ENCODE data around the gene SDHAF2. TPM values are rescaled to one million over a fixed set of nuclear protein-coding genes. Genes with fewer than 3 reads are reported as not detected.

SDHAF2 gene
- total RNA-seq, 1 donor from 2014 or later = 53.0 TPM

GRCh38 chr11:61495801-61496601 lies 66.1 kb downstream of the SDHAF2 start:
- intact Hi-C loops (cut with micrococcal nuclease) = no loop called here

Other genes starting within 250 kb of the SDHAF2 start
- gene PGA3, start 226.6 kb upstream of the SDHAF2 start, total RNA-seq = not detected in 2 replicates
- gene PGA4, start 207.8 kb upstream of the SDHAF2 start, total RNA-seq = not detected in 2 replicates
- gene PGA5, start 188.9 kb upstream of the SDHAF2 start, total RNA-seq = not detected in 2 replicates
- 2.9 and 3.8 TPM in 2 replicates for gene VWCE, start 134.8 kb upstream of the SDHAF2 start, total RNA-seq
- gene DDB1, start 97.0 kb upstream of the SDHAF2 start, total RNA-seq = 231 and 237 TPM in 2 replicates
- gene TKFC, start 96.9 kb upstream of the SDHAF2 start, total RNA-seq = 42.6 and 44.4 TPM in 2 replicates
- gene CYB561A3, start 68.2 kb upstream of the SDHAF2 start, total RNA-seq = 41.6 and 42.9 TPM in 2 replicates
- gene TMEM138, start 67.8 kb upstream of the SDHAF2 start, total RNA-seq = 51.3 and 54.5 TPM in 2 replicates
- gene TMEM216, start 37.5 kb upstream of the SDHAF2 start, total RNA-seq = 10.2 and 12.4 TPM in 2 replicates
- 120 and 123 TPM in 2 replicates for gene CPSF7, start 149 bp upstream of the SDHAF2 start, total RNA-seq
- 0.07 and 0.18 TPM in 2 replicates for gene LRRC10B, start 78.6 kb downstream of the SDHAF2 start, total RNA-seq
- gene SYT7, start 151.0 kb downstream of the SDHAF2 start, total RNA-seq = not detected in 2 replicates

Measured in T-helper 2 cell treated with Interferon-gamma antibody and Interleukin-4, amounts not matched to agents 100 ng/mL and 5 ng/mL, for 36 hours (primary cell).